PC-3 (cell line): ENCODE measurements around the gene HMGCS2. TPM values are rescaled to one million over a fixed set of nuclear protein-coding genes. Genes with fewer than 3 reads are reported as not detected.

Experiments used
- ATAC-seq: fragments of 200-7000 bp; cut with Tn5 transposase; 2 replicates; pipeline ENCODE4 v1.9.1; 2020; ENCODE audit warnings: mild to moderate bottlenecking, moderate library complexity
- BruUV-seq: library from RNA; stranded (reverse); fragments of 400-500 nt; replicated peaks from 2 replicates; lab custom pipeline; 2021; lab: Mats Ljungman, UMichigan
- CTCF ChIA-PET: fragments of 300-600 bp; sonication (Branson Sonifier 250); formaldehyde crosslinking; loops from one replicate; lab custom pipeline; 2022; ENCODE audit warnings: antibody characterized with exemption; lab: Charles Lee
- POLR2A ChIA-PET: fragments of 300-600 bp; sonication (Branson Sonifier 250); formaldehyde crosslinking; loops from one replicate; lab custom pipeline; 2022; ENCODE audit warnings: antibody characterized with exemption; ENCODE audit not compliant: unreplicated experiment; lab: Charles Lee
- DNase-seq: peaks from one replicate; pipeline ENCODE4 v3.0.0-alpha.2; 2015
- H2AFZ ChIP-seq: fragments of 300-600 bp; sonication (generic); 2 replicates; pipeline ENCODE4 v1.6.0; 2016; ENCODE audit warnings: antibody characterized with exemption, low read length
- H3F3A ChIP-seq: fragments of 300-600 bp; sonication (generic); one replicate; pipeline ENCODE4 v1.6.0; 2017; ENCODE audit warnings: antibody characterized with exemption, low read length, control low read depth, mild to moderate bottlenecking; ENCODE audit not compliant: unreplicated experiment
- H3K27ac ChIP-seq: fragments of 300-600 bp; sonication (generic); 2 replicates; pipeline ENCODE4 v1.5.1; 2016; ENCODE audit warnings: mild to moderate bottlenecking, low read length
- H3K27me3 ChIP-seq: fragments of 300-600 bp; sonication (generic); 2 replicates; pipeline ENCODE4 v1.6.1; 2016; ENCODE audit warnings: low read length, mixed read lengths
- H3K36me3 ChIP-seq: fragments of 300-600 bp; sonication (generic); 2 replicates; pipeline ENCODE4 v1.6.1; 2016; ENCODE audit warnings: low read depth, mixed run types, low read length, mixed read lengths
- H3K4me1 ChIP-seq: fragments of 300-600 bp; sonication (generic); 2 replicates; pipeline ENCODE4 v1.5.1; 2016; ENCODE audit warnings: low read length; ENCODE audit not compliant: insufficient read depth
- H3K4me2 ChIP-seq: fragments of 300-600 bp; sonication (generic); 2 replicates; pipeline ENCODE4 v1.6.0; 2016; ENCODE audit warnings: low read length
- H3K4me3 ChIP-seq: fragments of 300-600 bp; sonication (generic); 2 replicates; pipeline ENCODE4 v1.5.1; 2016; ENCODE audit warnings: mild to moderate bottlenecking, low read length, mixed read lengths
- H3K79me2 ChIP-seq: fragments of 300-600 bp; sonication (generic); 2 replicates; pipeline ENCODE4 v1.6.1; 2017; ENCODE audit warnings: low read length, mixed read lengths
- H3K9ac ChIP-seq: fragments of 300-600 bp; sonication (generic); 2 replicates; pipeline ENCODE4 v1.6.0; 2016; ENCODE audit warnings: mild to moderate bottlenecking, low read length
- H3K9me2 ChIP-seq: fragments of 300-600 bp; sonication (generic); replicated peaks from 2 replicates; pipeline ENCODE4 v1.6.1; 2016; ENCODE audit warnings: mixed run types, low read length, mixed read lengths
- H3K9me3 ChIP-seq: fragments of 300-600 bp; sonication (generic); 2 replicates; pipeline ENCODE4 v1.6.1; 2016; ENCODE audit warnings: low read length, mixed read lengths
- H4K20me1 ChIP-seq: fragments of 300-600 bp; sonication (generic); 2 replicates; pipeline ENCODE4 v1.6.1; 2016; ENCODE audit warnings: low read length, mixed read lengths
- EZH2 ChIP-seq: fragments of 300-600 bp; sonication (generic); IDR thresholded peaks from one replicate; pipeline ENCODE4 v1.6.1; 2017; ENCODE audit warnings: antibody characterized with exemption, mild to moderate bottlenecking, low read length; ENCODE audit not compliant: unreplicated experiment
- EZH2phosphoT487 ChIP-seq: fragments of 300-600 bp; sonication (generic); IDR thresholded peaks from 2 replicates; pipeline ENCODE4 v1.6.1; 2018; ENCODE audit warnings: mild to moderate bottlenecking, antibody characterized with exemption, low read length, borderline replicate concordance
- intact Hi-C: fragments of 100-400 bp; cut with micrococcal nuclease; formaldehyde crosslinking; loops from 2 replicates; pipeline ENCODE4 v1.9.0; 2023
- total RNA-seq: library from RNA; depleted of rRNA; stranded (reverse); fragments of >200 nt; gene quantifications from 2 replicates; pipeline ENCODE4 v1.2.3, GENCODE V29; 2014
- TF ChIP-seq, protein P1 (sequence below): fragments of 300-600 bp; sonication (generic); conservative IDR thresholded peaks from 2 replicates; pipeline ENCODE4 v1.5.1; 2017; ENCODE audit warnings: antibody characterized with exemption, low read depth, mild to moderate bottlenecking, low read length

HMGCS2 gene
- total RNA-seq, 1 experiment from 2014 or later: not detected

DNA sequence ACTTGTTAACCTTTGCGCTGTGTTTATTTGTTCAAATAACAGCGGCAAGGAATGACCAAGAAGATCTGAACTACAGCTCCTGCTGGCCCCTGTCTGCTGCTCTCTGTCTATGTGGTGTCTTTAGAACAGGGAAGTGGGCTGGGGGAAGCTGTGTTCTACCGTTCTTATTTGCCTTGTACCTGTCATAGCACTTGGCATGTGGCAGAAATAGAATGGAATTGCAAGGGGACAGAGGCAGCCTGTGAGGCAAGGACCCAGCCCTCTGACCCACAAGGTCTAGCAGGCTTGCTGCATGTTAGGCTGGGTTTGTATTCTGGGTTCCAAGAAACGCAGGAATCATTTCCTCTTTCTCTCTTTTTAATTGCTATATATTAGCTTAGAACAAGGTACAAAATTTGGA is 20.7 kb downstream of the HMGCS2 start:
- POLR2A ChIA-PET: no interaction called here
- Histone ChIP-seq H3K36me3 (no peaks in the 10 kb centered on the region), H3F3A (no peaks in the 10 kb centered on the region), H3K9ac (no peak overlapping the region), H3K4me2 (no peak overlapping the region), H3K27me3 (no peaks in the 10 kb centered on the region), H3K9me3 (no peaks in the 10 kb centered on the region), H3K9me2 (no peaks in the 10 kb centered on the region), H2AFZ (no peak overlapping the region), H4K20me1 (no peaks in the 10 kb centered on the region), H3K79me2 (no peaks in the 10 kb centered on the region), H3K4me3 (no peak overlapping the region), H3K4me1 (no peaks in the 10 kb centered on the region), H3K27ac (no peak overlapping the region)
- TF ChIP-seq EZH2phosphoT487: no peak
- no peak for TF ChIP-seq EZH2
- TF ChIP-seq, protein P1, sequence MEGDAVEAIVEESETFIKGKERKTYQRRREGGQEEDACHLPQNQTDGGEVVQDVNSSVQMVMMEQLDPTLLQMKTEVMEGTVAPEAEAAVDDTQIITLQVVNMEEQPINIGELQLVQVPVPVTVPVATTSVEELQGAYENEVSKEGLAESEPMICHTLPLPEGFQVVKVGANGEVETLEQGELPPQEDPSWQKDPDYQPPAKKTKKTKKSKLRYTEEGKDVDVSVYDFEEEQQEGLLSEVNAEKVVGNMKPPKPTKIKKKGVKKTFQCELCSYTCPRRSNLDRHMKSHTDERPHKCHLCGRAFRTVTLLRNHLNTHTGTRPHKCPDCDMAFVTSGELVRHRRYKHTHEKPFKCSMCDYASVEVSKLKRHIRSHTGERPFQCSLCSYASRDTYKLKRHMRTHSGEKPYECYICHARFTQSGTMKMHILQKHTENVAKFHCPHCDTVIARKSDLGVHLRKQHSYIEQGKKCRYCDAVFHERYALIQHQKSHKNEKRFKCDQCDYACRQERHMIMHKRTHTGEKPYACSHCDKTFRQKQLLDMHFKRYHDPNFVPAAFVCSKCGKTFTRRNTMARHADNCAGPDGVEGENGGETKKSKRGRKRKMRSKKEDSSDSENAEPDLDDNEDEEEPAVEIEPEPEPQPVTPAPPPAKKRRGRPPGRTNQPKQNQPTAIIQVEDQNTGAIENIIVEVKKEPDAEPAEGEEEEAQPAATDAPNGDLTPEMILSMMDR: no peak
- CTCF ChIA-PET: no interaction called here
- BruUV-seq: no TSS peak
- DNase-seq (no peak), ATAC-seq (no peak)
- intact Hi-C loops: loop anchor here (10.0 kb wide), 1 partner anchor 133 kb away; no protein-coding TSS in a partner anchor

DNA sequence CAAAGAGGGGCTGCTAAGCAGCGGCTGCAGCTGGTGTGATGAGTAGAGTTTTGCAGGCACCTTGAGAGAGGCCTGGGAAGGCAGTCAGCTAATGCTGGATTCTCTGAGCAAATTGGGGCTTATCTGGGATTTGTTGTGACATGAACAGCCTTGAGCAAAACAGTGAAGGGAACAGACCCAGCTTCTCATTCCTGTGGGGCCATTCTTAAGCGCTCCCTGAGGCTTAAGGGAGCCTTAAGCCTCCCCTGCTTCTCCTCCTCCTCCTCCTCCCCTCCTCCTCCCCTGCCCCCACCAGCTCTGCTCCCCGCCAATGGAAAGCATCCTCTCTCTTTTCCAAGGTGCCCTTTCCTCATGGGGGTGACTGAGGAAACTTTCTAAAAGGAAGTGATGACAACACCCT is 21.3 kb downstream of the HMGCS2 start:
- Histone ChIP-seq H3K9ac (no peak overlapping the region), H3K9me3 (no peaks in the 10 kb centered on the region)
- TF ChIP-seq EZH2phosphoT487 (no peak), EZH2 (no peak)
- TF ChIP-seq, protein P1: no peak

DNA sequence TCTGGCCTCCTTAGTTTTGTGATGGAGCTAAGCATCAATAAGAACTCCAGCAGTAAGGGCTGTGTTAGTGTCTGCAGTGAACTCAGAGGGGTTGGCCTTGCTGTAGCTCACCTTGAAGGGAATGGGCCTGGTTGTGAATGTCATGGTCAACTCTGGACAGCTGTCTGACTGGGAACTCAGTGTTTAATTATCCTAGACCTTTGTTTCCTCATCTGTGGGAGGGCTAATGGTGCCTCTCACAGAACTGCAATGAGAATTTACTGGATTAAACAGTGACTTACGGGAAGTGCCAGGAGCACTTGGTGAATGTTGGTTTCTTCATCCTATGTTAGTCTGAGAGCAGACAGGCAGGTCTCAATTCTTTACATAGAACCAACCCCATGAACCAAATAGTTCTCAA is 23.7 kb downstream of the HMGCS2 start:
- Histone ChIP-seq H3F3A (no peaks in the 10 kb centered on the region), H3K4me3 (no peak overlapping the region), H4K20me1 (no peaks in the 10 kb centered on the region), H3K9ac (no peak overlapping the region), H2AFZ (no peak overlapping the region), H3K27me3 (no peaks in the 10 kb centered on the region), H3K27ac (no peak overlapping the region), H3K36me3 (no peaks in the 10 kb centered on the region; the same call in 1 of the 2 replicates), H3K79me2 (no peaks in the 10 kb centered on the region), H3K9me3 (no peaks in the 10 kb centered on the region), H3K4me2 (no peak overlapping the region), H3K9me2 (no peaks in the 10 kb centered on the region), H3K4me1 (no peaks in the 10 kb centered on the region)
- no peak for ATAC-seq
- TF ChIP-seq EZH2phosphoT487: no peak
- no peak for TF ChIP-seq EZH2
- no TSS peak for BruUV-seq
- intact Hi-C loops: loop anchor here (2.0 to 10.0 kb wide), 3 partner anchors 36 to 130 kb away; no protein-coding TSS in a partner anchor
- DNase-seq: no peak
- ChIA-PET POLR2A (no interaction called here), CTCF (interaction anchor here (0.7 to 0.8 kb wide), 2 partner anchors 64 to 114 kb away, joined by 3 read pairs; no protein-coding TSS in a partner anchor)

More for the DNA sequence above, 21.3 kb downstream of the HMGCS2 start:
- no peaks in the 10 kb centered on the region for H3F3A ChIP-seq
- CTCF ChIA-PET: no interaction called here
- no peak overlapping the region for H3K27ac ChIP-seq
- POLR2A ChIA-PET: no interaction called here
- intact Hi-C loops: loop anchor here (10.0 kb wide), 1 partner anchor 133 kb away; no protein-coding TSS in a partner anchor
- H2AFZ ChIP-seq: no peak overlapping the region
- no peaks in the 10 kb centered on the region for H3K4me1 ChIP-seq
- H3K4me3 ChIP-seq: no peak overlapping the region
- no peaks in the 10 kb centered on the region for H3K79me2 ChIP-seq
- no peak for ATAC-seq
- H4K20me1 ChIP-seq: no peaks in the 10 kb centered on the region
- no TSS peak for BruUV-seq
- no peaks in the 10 kb centered on the region for H3K27me3 ChIP-seq
- DNase-seq: no peak
- no peaks in the 10 kb centered on the region; the same call in 1 of the 2 replicates for H3K36me3 ChIP-seq
- no peak overlapping the region for H3K4me2 ChIP-seq
- no peaks in the 10 kb centered on the region for H3K9me2 ChIP-seq
